ENCODE data around the gene AATF. TPM values are rescaled to one million over a fixed set of nuclear protein-coding genes. Genes with fewer than 3 reads are reported as not detected.
A peak's percentile ranks its signal among the peaks of the same experiment; 100 is the strongest.
"Not testable (repeated sequence)": the region's sequence is repeated elsewhere in the genome, so short reads cannot be mapped to it uniquely, and the experiment has no call there.

Gene AATF
- total RNA-seq, 1 donor from 2014 or later: 54.0 TPM

- H3K27me3 ChIP-seq (ENCODE audit: control insufficient read depth, insufficient read depth, low read length): peaks cover 5% of the 10 kb centered on the region
- no peak for FAIRE-seq
- H3K36me3 ChIP-seq (ENCODE audit: control insufficient read depth, insufficient read depth, low read length): no peaks in the 10 kb centered on the region
- H3K4me3 ChIP-seq (ENCODE audit: low read depth, low read length): no peak overlapping the region
- DNase-seq (ENCODE audit: low read depth): no peak
- TF ChIP-seq, protein P1, sequence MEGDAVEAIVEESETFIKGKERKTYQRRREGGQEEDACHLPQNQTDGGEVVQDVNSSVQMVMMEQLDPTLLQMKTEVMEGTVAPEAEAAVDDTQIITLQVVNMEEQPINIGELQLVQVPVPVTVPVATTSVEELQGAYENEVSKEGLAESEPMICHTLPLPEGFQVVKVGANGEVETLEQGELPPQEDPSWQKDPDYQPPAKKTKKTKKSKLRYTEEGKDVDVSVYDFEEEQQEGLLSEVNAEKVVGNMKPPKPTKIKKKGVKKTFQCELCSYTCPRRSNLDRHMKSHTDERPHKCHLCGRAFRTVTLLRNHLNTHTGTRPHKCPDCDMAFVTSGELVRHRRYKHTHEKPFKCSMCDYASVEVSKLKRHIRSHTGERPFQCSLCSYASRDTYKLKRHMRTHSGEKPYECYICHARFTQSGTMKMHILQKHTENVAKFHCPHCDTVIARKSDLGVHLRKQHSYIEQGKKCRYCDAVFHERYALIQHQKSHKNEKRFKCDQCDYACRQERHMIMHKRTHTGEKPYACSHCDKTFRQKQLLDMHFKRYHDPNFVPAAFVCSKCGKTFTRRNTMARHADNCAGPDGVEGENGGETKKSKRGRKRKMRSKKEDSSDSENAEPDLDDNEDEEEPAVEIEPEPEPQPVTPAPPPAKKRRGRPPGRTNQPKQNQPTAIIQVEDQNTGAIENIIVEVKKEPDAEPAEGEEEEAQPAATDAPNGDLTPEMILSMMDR (IDR thresholded peaks at IDR 0.05; ENCODE audit: insufficient read depth, low read length, severe bottlenecking): no peak
Measured at GRCh38 chr17:37065486-37066321, 117.0 kb downstream of the AATF start.

- Histone ChIP-seq H3K4me3 (ENCODE audit: low read depth, low read length) (no peak overlapping the region), H3K36me3 (ENCODE audit: control insufficient read depth, insufficient read depth, low read length) (no peaks in the 10 kb centered on the region), H3K27me3 (ENCODE audit: control insufficient read depth, insufficient read depth, low read length) (peaks cover 5% of the 10 kb centered on the region)
- FAIRE-seq (no peak), DNase-seq (ENCODE audit: low read depth) (no peak)
- TF ChIP-seq, protein P1 (IDR thresholded peaks at IDR 0.05; ENCODE audit: insufficient read depth, low read length, severe bottlenecking): no peak
Measured at GRCh38 chr17:37066322-37067255, 117.8 kb downstream of the AATF start.

DNA sequence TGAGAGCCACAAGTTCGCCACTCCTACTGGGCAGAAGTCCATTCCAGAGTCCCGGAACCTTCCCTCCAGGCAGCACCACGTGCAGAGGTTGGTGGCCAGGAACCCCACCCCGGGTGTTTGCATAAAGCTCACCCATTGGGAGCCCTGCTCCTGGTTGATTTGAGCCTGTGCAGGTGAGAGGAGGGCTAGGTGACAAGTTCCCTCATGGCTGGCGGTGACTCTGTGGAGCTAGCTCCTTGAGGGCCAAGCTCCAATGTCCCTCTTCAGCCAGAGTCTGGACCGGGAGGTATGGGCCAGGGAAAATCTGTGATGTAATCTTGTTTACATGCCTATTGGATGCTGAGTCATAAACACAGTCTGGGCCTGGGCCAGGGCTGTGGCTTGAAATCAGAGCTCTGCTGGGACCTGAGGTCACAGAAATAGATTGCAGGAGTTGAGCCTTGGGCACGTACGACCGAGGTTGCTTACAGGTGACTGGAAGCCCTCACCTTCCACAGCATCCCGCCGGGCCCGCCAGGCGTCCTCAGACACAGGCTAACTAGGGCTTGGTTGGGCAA is 118.9 kb downstream of the AATF start:
- Histone ChIP-seq H3K27me3 (ENCODE audit: control insufficient read depth, insufficient read depth, low read length) (peaks cover 5% of the 10 kb centered on the region), H3K4me3 (ENCODE audit: low read depth, low read length) (no peak overlapping the region), H3K36me3 (ENCODE audit: control insufficient read depth, insufficient read depth, low read length) (no peaks in the 10 kb centered on the region)
- TF ChIP-seq, protein P1 (IDR thresholded peaks at IDR 0.05; ENCODE audit: insufficient read depth, low read length, severe bottlenecking): no peak
- FAIRE-seq (no peak), DNase-seq (ENCODE audit: low read depth) (peak; percentile 82)

DNA sequence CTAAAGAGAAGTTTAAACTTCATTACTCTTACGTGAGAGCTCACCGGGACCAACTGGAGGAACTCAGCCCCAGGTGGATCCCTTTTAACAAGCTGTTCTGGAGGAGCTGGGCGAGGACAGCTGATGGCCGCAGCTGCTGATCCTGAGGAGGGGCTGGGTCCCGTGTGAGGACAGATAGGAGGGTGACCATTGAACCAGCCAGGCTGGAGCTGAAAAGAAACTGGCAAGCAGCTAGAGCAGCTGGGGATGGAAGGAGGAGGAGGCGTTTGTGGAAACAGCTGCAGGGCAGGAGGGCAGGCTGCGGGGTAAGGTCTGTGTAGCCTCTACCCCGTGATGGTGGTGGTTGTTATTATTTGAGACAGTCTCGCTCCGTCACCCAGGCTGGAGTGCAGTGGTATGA is 119.5 kb downstream of the AATF start:
- TF ChIP-seq, protein P1 (IDR thresholded peaks at IDR 0.05; ENCODE audit: insufficient read depth, low read length, severe bottlenecking): no peak
- H3K27me3 ChIP-seq (ENCODE audit: control insufficient read depth, insufficient read depth, low read length): peaks cover 5% of the 10 kb centered on the region
- no peak for DNase-seq (ENCODE audit: low read depth)

DNA sequence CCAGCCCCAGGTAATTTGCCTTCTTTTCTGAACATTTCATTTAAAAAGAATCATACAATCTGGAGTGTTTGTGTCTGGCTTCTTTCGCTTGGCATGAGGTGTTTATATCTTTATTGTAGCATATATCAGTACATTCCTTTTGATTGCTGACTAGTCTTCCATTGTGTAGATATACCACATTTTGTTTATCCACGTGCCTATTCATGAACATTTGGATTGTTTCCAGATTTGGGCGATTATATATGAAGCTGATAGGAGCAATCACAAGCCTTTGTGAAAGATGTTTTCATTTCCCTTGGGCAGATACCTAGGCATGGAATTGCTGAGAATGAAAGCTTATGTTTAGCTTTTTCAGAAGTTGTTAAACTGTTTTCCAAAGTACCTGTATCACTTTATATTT is 120.3 kb downstream of the AATF start:
- DNase-seq (ENCODE audit: low read depth) (no peak), FAIRE-seq (no peak)
- Histone ChIP-seq H3K27me3 (ENCODE audit: control insufficient read depth, insufficient read depth, low read length) (peaks cover 5% of the 10 kb centered on the region), H3K4me3 (ENCODE audit: low read depth, low read length) (no peak overlapping the region), H3K36me3 (ENCODE audit: control insufficient read depth, insufficient read depth, low read length) (no peaks in the 10 kb centered on the region)
- TF ChIP-seq, protein P1 (IDR thresholded peaks at IDR 0.05; ENCODE audit: insufficient read depth, low read length, severe bottlenecking): no peak

More for the DNA sequence above, 119.5 kb downstream of the AATF start:
- Histone ChIP-seq H3K36me3 (ENCODE audit: control insufficient read depth, insufficient read depth, low read length) (no peaks in the 10 kb centered on the region), H3K4me3 (ENCODE audit: low read depth, low read length) (no peak overlapping the region)
- no peak for FAIRE-seq

GRCh38 chr17:37073464-37073863 is 124.7 kb downstream of the AATF start:
- not testable (repeated sequence) for FAIRE-seq; DNase-seq (ENCODE audit: low read depth)

More at GRCh38 chr17:37073464-37073863, 124.7 kb downstream of the AATF start:
- not testable (repeated sequence) for H3K27me3 ChIP-seq (ENCODE audit: control insufficient read depth, insufficient read depth, low read length); H3K36me3 ChIP-seq (ENCODE audit: control insufficient read depth, insufficient read depth, low read length); H3K4me3 ChIP-seq (ENCODE audit: low read depth, low read length)

Data from bronchial epithelial cell (primary cell).